DND-41 (cell line): ENCODE results near the gene HSPA1A.

Experiments used
- CTCF ChIP-seq: IDR thresholded peaks from 2 replicates; pipeline ENCODE4 v1.5.1; 2012; ENCODE audit warnings: borderline replicate concordance, low read length, moderate library complexity, mild to moderate bottlenecking; ENCODE audit not compliant: poor library complexity, severe bottlenecking; ENCODE audit errors: extremely low read depth
- EZH2 ChIP-seq: IDR thresholded peaks from 3 replicates; pipeline ENCODE4 v1.6.1; 2012; ENCODE audit warnings: borderline replicate concordance, low read depth, mild to moderate bottlenecking, moderate library complexity, low read length, inconsistent platforms; ENCODE audit not compliant: severe bottlenecking

- TF ChIP-seq CTCF (no peak), EZH2 (no peak)
These were observed 15.6 kb downstream of the HSPA1A start for GRCh38 chr6:31830886-31831335.
